K562 (cell line): ENCODE data around the gene HIPK2. TPM values are rescaled to one million over a fixed set of nuclear protein-coding genes. Genes with fewer than 3 reads are reported as not detected.

Experiments
- CAMTA2 ChIP-seq: fragments of 250-450 bp; sonication (Bioruptor Pico); conservative IDR thresholded peaks from 2 replicates; pipeline ENCODE4 v1.5.1; 2022
- FUS ChIP-seq: fragments of 200-400 bp; formaldehyde crosslinking; optimal IDR thresholded peaks from 2 replicates; pipeline ENCODE3; 2017; ENCODE audit warnings: low read depth, low read length
- GATA2 ChIP-seq: sonication (generic); formaldehyde crosslinking; IDR thresholded peaks from 2 replicates; pipeline ENCODE4 v1.4.0; 2020; ENCODE audit warnings: mild to moderate bottlenecking, missing genetic modification reagents
- HLTF ChIP-seq: fragments of 450-650 bp; IDR thresholded peaks from 2 replicates; pipeline ENCODE4 v1.6.1; 2016
- ILF3 ChIP-seq: fragments of 450-650 bp; IDR thresholded peaks from 2 replicates; pipeline ENCODE4 v1.6.1; 2018; ENCODE audit warnings: antibody characterized with exemption, mild to moderate bottlenecking, moderate library complexity, borderline replicate concordance
- TAL1 ChIP-seq: fragments of 450-650 bp; IDR thresholded peaks from 2 replicates; pipeline ENCODE4 v1.6.1; 2016; ENCODE audit warnings: mild to moderate bottlenecking
- XRCC3 ChIP-seq: fragments of 450-650 bp; IDR thresholded peaks from 2 replicates; pipeline ENCODE4 v1.6.1; 2017; ENCODE audit warnings: mild to moderate bottlenecking, moderate library complexity
- polyA plus RNA-seq, 8 experiments: library from polyadenylated mRNA; depleted of rRNA in 4 of 8; stranded (reverse) in 5 of 8; unstranded in 3 of 8; fragments of >200 nt; fragmentation: Nextera tagmentation in 2 of 8; fragmentation: Illumina TruSeq in 1 of 8; extraction: Ambion mirVana in 2 of 8; extraction: Trizol in 1 of 8; gene quantifications; 2 replicates each; pipeline versions ENCODE4 v1.2.1 to v1.2.3, GENCODE V29; 2011 to 2014; ENCODE audit warnings: inconsistent platforms in 1 of 8, missing spikeins in 1 of 8
- total RNA-seq, 7 experiments: library from RNA; depleted of rRNA in 6 of 7; stranded (reverse); fragments of >200 nt in 6 of 7; fragmentation: Illumina TruSeq in 2 of 7; extraction: Trizol in 2 of 7; gene quantifications; 2 replicates each; pipeline versions ENCODE4 v1.2.1 to v1.2.3, GENCODE V29; 2011 to 2021; ENCODE audit warnings: low replicate concordance in 1 of 7
- TF ChIP-seq, protein P1 (sequence below), 2 experiments: fragments of 450-650 bp in 1 of 2; sonication (generic) in 1 of 2; formaldehyde crosslinking in 1 of 2; IDR thresholded peaks; 2 replicates each; pipeline versions ENCODE4 v1.7.1 to v1.9.0; 2016 to 2022; ENCODE audit warnings: inconsistent platforms in 1 of 2, mild to moderate bottlenecking in 1 of 2, missing genetic modification reagents in 1 of 2

HIPK2 gene
- total and polyA plus RNA-seq, 9 of the 15 experiments (the other 6 are each of a cell fraction or from before 2014, with no cell fraction given), result 0.69 to 19.8 (median 5.1) TPM

DNA sequence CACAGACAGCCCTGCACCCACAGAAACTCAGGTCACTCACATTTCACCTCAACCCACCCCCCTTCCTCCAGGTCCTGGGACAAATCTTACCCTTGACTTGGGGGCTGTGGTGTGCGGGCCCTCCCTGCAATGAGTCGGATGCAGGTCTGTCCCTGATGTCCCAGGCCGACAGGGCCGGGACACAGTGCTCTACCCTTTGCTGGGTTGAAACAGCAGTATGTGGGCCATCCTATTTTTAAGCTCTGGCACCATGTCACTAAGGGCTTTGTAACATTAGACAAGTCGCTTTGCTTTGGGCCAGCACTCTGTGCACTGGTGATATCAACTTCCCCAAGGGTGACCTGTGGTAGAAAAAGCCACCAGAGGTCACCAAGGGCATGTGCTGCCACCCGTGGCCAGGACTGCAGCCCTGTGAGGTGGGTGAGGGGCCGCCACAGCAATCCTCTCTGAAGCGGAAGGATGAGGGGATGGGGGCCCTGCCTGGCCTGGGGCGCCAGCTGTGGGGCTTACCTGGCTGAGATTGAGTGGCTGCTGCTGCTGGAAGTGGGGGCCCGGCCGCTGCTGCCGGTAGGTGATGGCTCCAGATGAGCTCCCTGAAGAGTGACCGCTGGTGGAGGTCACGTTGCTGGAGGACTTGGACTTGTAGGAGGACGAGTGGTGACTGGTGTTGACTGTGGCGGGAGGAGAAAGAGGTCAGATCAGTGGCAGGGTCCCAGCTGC, 203.0 kb downstream of the HIPK2 start (continued):
- TF ChIP-seq FUS, result no peak
- TF ChIP-seq CAMTA2 (CRISPR knock-in tag), result no peak
- TF ChIP-seq GATA2 (CRISPR knock-in tag), result no peak
- no peak for TF ChIP-seq ILF3
- no peak for TF ChIP-seq TAL1
- no peak for TF ChIP-seq XRCC3
- no peak for TF ChIP-seq HLTF
- TF ChIP-seq, protein P1, sequence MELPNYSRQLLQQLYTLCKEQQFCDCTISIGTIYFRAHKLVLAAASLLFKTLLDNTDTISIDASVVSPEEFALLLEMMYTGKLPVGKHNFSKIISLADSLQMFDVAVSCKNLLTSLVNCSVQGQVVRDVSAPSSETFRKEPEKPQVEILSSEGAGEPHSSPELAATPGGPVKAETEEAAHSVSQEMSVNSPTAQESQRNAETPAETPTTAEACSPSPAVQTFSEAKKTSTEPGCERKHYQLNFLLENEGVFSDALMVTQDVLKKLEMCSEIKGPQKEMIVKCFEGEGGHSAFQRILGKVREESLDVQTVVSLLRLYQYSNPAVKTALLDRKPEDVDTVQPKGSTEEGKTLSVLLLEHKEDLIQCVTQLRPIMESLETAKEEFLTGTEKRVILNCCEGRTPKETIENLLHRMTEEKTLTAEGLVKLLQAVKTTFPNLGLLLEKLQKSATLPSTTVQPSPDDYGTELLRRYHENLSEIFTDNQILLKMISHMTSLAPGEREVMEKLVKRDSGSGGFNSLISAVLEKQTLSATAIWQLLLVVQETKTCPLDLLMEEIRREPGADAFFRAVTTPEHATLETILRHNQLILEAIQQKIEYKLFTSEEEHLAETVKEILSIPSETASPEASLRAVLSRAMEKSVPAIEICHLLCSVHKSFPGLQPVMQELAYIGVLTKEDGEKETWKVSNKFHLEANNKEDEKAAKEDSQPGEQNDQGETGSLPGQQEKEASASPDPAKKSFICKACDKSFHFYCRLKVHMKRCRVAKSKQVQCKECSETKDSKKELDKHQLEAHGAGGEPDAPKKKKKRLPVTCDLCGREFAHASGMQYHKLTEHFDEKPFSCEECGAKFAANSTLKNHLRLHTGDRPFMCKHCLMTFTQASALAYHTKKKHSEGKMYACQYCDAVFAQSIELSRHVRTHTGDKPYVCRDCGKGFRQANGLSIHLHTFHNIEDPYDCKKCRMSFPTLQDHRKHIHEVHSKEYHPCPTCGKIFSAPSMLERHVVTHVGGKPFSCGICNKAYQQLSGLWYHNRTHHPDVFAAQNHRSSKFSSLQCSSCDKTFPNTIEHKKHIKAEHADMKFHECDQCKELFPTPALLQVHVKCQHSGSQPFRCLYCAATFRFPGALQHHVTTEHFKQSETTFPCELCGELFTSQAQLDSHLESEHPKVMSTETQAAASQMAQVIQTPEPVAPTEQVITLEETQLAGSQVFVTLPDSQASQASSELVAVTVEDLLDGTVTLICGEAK (IDR thresholded peaks at IDR 0.05), result no peak
- TF ChIP-seq, protein P1 (CRISPR knock-in tag; IDR thresholded peaks at IDR 0.05), result no peak
